H9 (cell line): Measurements from ENCODE around the gene E4F1. TPM values are rescaled to one million over a fixed set of nuclear protein-coding genes. Genes with fewer than 3 reads are reported as not detected.

ENCODE experiments used
- DNase-seq: peaks from one replicate; pipeline ENCODE4 v3.0.0-alpha.2; 2017
- H2AFZ ChIP-seq: one replicate; pipeline ENCODE4 v1.6.1; 2013; ENCODE audit warnings: mild to moderate bottlenecking, low read length, control low read depth, moderate library complexity
- H2AK5ac ChIP-seq: 2 replicates; pipeline ENCODE4 v1.6.1; 2013; ENCODE audit warnings: low read length, control low read depth, mixed read lengths; ENCODE audit not compliant: insufficient read length
- H2BK120ac ChIP-seq: one replicate; pipeline ENCODE4 v1.6.1; 2013; ENCODE audit warnings: low read depth, mild to moderate bottlenecking, low read length, control low read depth, inconsistent platforms; ENCODE audit not compliant: poor library complexity, severe bottlenecking
- H2BK12ac ChIP-seq: 2 replicates; pipeline ENCODE4 v1.6.1; 2013; ENCODE audit warnings: low read length, control low read depth, mixed read lengths, low read depth; ENCODE audit not compliant: insufficient read length
- H2BK15ac ChIP-seq: 2 replicates; pipeline ENCODE4 v1.6.1; 2013; ENCODE audit warnings: low read depth, low read length, control low read depth
- H2BK20ac ChIP-seq: one replicate; pipeline ENCODE4 v1.6.1; 2013; ENCODE audit warnings: low read depth, mild to moderate bottlenecking, low read length, control low read depth, inconsistent platforms; ENCODE audit not compliant: poor library complexity, severe bottlenecking
- H2BK5ac ChIP-seq: 2 replicates; pipeline ENCODE4 v1.6.1; 2013; ENCODE audit warnings: low read length, control low read depth, mixed read lengths; ENCODE audit not compliant: insufficient read length
- H3K14ac ChIP-seq: 2 replicates; pipeline ENCODE4 v1.6.1; 2013; ENCODE audit warnings: low read length, control low read depth; ENCODE audit not compliant: insufficient read depth
- H3K18ac ChIP-seq: 2 replicates; pipeline ENCODE4 v1.6.1; 2013; ENCODE audit warnings: low read depth, mild to moderate bottlenecking, mixed read lengths, low read length, control low read depth; ENCODE audit not compliant: insufficient read length
- H3K23ac ChIP-seq: 2 replicates; pipeline ENCODE4 v1.6.1; 2013; ENCODE audit warnings: low read length, control low read depth, mixed read lengths, low read depth; ENCODE audit not compliant: insufficient read length
- H3K23me2 ChIP-seq: 2 replicates; pipeline ENCODE4 v1.6.1; 2013; ENCODE audit warnings: low read depth, mild to moderate bottlenecking, mixed read lengths, low read length, control low read depth; ENCODE audit not compliant: insufficient read length, poor library complexity, severe bottlenecking
- H3K27ac ChIP-seq: 2 replicates; pipeline ENCODE4 v1.5.1; 2013; ENCODE audit warnings: low read length, control low read depth, mixed read lengths, low read depth; ENCODE audit not compliant: insufficient read length
- H3K27me3 ChIP-seq: 2 replicates; pipeline ENCODE4 v1.6.1; 2013; ENCODE audit warnings: low read length, control low read depth, inconsistent platforms; ENCODE audit not compliant: insufficient read depth
- H3K4ac ChIP-seq: 2 replicates; pipeline ENCODE4 v1.6.1; 2013; ENCODE audit warnings: low read depth, mild to moderate bottlenecking, control low read depth, inconsistent platforms, low read length, moderate library complexity
- H3K4me1 ChIP-seq: 2 replicates; pipeline ENCODE4 v1.6.1; 2013; ENCODE audit warnings: low read length, control low read depth, inconsistent platforms; ENCODE audit not compliant: insufficient read depth
- H3K4me2 ChIP-seq: 2 replicates; pipeline ENCODE4 v1.6.1; 2013; ENCODE audit warnings: low read length, control low read depth, mixed read lengths; ENCODE audit not compliant: insufficient read length, insufficient read depth
- H3K56ac ChIP-seq: 2 replicates; pipeline ENCODE4 v1.6.1; 2013; ENCODE audit warnings: low read depth, mild to moderate bottlenecking, mixed read lengths, low read length, control low read depth; ENCODE audit not compliant: insufficient read length
- H3K79me1 ChIP-seq: 2 replicates; pipeline ENCODE4 v1.6.1; 2013; ENCODE audit warnings: low read depth, mild to moderate bottlenecking, moderate library complexity, low read length, control low read depth, inconsistent platforms; ENCODE audit not compliant: insufficient read depth, poor library complexity, severe bottlenecking
- H3K79me2 ChIP-seq: 2 replicates; pipeline ENCODE4 v1.6.1; 2013; ENCODE audit warnings: low read length, control low read depth, inconsistent platforms; ENCODE audit not compliant: insufficient read depth
- H3K9ac ChIP-seq: 2 replicates; pipeline ENCODE4 v1.6.1; 2013; ENCODE audit warnings: low read length, control low read depth, mixed read lengths; ENCODE audit not compliant: insufficient read length; ENCODE audit errors: extremely low read depth
- H3K9me3 ChIP-seq: one replicate; pipeline ENCODE4 v1.6.1; 2013; ENCODE audit warnings: low read depth, low read length, inconsistent platforms; ENCODE audit not compliant: control insufficient read depth
- H3T11ph ChIP-seq: one replicate; pipeline ENCODE4 v1.6.1; 2013; ENCODE audit warnings: mild to moderate bottlenecking, low read length, control low read depth, inconsistent platforms
- H4K20me1 ChIP-seq: one replicate; pipeline ENCODE4 v1.6.1; 2013; ENCODE audit not compliant: control insufficient read depth, insufficient read length, insufficient read depth
- H4K5ac ChIP-seq: 2 replicates; pipeline ENCODE4 v1.6.1; 2013; ENCODE audit warnings: low read depth, mild to moderate bottlenecking, mixed read lengths, low read length, control low read depth; ENCODE audit not compliant: insufficient read length
- H4K8ac ChIP-seq: replicated peaks from 2 replicates; pipeline ENCODE4 v1.6.1; 2013; ENCODE audit warnings: low read length, control low read depth, mixed read lengths, low read depth; ENCODE audit not compliant: insufficient read length
- H4K91ac ChIP-seq: 2 replicates; pipeline ENCODE4 v1.6.1; 2013; ENCODE audit warnings: low read depth, mild to moderate bottlenecking, moderate library complexity, mixed read lengths, low read length, control low read depth; ENCODE audit not compliant: insufficient read length
- H3K27ac Mint-ChIP-seq, 3 experiments: 2 replicates in 2 of 3; 3 replicates in 1 of 3; pipeline ENCODE4 v1.8.0; 2020 to 2021; ENCODE audit warnings: mixed read lengths in 3 of 3, mild to moderate bottlenecking in 1 of 3, moderate library complexity in 1 of 3
- H3K27me3 Mint-ChIP-seq: 2 replicates; pipeline ENCODE4 v1.8.0; 2021; ENCODE audit warnings: low read depth, mild to moderate bottlenecking, moderate library complexity, mixed read lengths
- H3K36me3 Mint-ChIP-seq, 3 experiments: 2 replicates in 2 of 3; 3 replicates in 1 of 3; pipeline ENCODE4 v1.8.0; 2020 to 2021; ENCODE audit warnings: low read depth in 3 of 3, mixed read lengths in 3 of 3; ENCODE audit not compliant: insufficient read depth in 1 of 3
- H3K4me1 Mint-ChIP-seq, 2 experiments: 2 replicates each; pipeline ENCODE4 v1.8.0; 2020; ENCODE audit warnings: mixed read lengths in 2 of 2
- H3K4me3 Mint-ChIP-seq, 2 experiments: 2 replicates in 1 of 2; 3 replicates in 1 of 2; pipeline ENCODE4 v1.8.0; 2020 to 2021; ENCODE audit warnings: mild to moderate bottlenecking in 2 of 2, mixed read lengths in 2 of 2, moderate library complexity in 1 of 2
- H3K9me3 Mint-ChIP-seq, 2 experiments: 2 replicates in 1 of 2; 3 replicates in 1 of 2; pipeline ENCODE4 v1.8.0; 2020; ENCODE audit warnings: mild to moderate bottlenecking in 2 of 2, mixed read lengths in 2 of 2, moderate library complexity in 1 of 2
- CTCF ChIP-seq: fragments of 200-600 bp; sonication (generic); conservative IDR thresholded peaks from 3 replicates; pipeline ENCODE4 v1.8.0; 2021; ENCODE audit warnings: antibody characterized with exemption, mild to moderate bottlenecking
- WGBS: extraction: QIAGEN DNeasy Blood & Tissue Kit; methylation state at CpG from one replicate; pipeline ENCODE4 v1.1.7; 2013; ENCODE audit warnings: missing lambda C conversion rate, low lambda C conversion rate, mixed read lengths; ENCODE audit not compliant: insufficient read length; ENCODE audit errors: extremely low coverage; 5-methylcytosine and 5-hydroxymethylcytosine counted together
- total RNA-seq: library from RNA; stranded (reverse); gene quantifications from 2 replicates; pipeline ENCODE4 v1.2.1, GENCODE V29; 2021

The E4F1 gene
- total RNA-seq, 1 experiment from 2014 or later, result 35.9 TPM

- no peaks in the 10 kb centered on the region for H3K9me3 Mint-ChIP-seq
- no peaks in the 10 kb centered on the region for H3K27me3 ChIP-seq
- H4K20me1 ChIP-seq, result no peaks in the 10 kb centered on the region
- H3K4ac ChIP-seq, result no peak overlapping the region
- no peaks in the 10 kb centered on the region for H3K4me1 ChIP-seq
- no peaks in the 10 kb centered on the region for H3K9me3 ChIP-seq
- H2AK5ac ChIP-seq, result no peak overlapping the region
- no peak overlapping the region for H3K9ac ChIP-seq
- no peak overlapping the region for H2AFZ ChIP-seq
- H3K79me2 ChIP-seq, result peaks cover 5% of the 10 kb centered on the region; the same call in 1 of the 2 replicates
- H3K36me3 Mint-ChIP-seq, result peaks cover 0 to 25% (median 14%) of the 10 kb centered on the region in 3 experiments; a peak in 6 of 7 replicates
- H3K27ac ChIP-seq, result no peak overlapping the region
- H4K5ac ChIP-seq, result no peak overlapping the region
- no peak overlapping the region for H3K4me2 ChIP-seq
- H4K8ac ChIP-seq, result no peak overlapping the region
- peaks cover 3% of the 10 kb centered on the region in 2 experiments; a peak in 1 of 4 replicates for H3K4me1 Mint-ChIP-seq
- H2BK5ac ChIP-seq, result no peak overlapping the region
- no peak overlapping the region for H2BK120ac ChIP-seq
- H3K14ac ChIP-seq, result no peak overlapping the region
- no CpG with 5 or more reads among the region's 12 CpGs for WGBS
- H3K18ac ChIP-seq, result no peak overlapping the region
- no peak overlapping the region for H3T11ph ChIP-seq
- H3K27me3 Mint-ChIP-seq, result no peaks in the 10 kb centered on the region; the same call in 1 of the 2 replicates
- H2BK15ac ChIP-seq, result no peak overlapping the region
- no peak overlapping the region for H3K27ac Mint-ChIP-seq
- no peak for TF ChIP-seq CTCF
- no peaks in the 10 kb centered on the region for H3K23me2 ChIP-seq
- H3K23ac ChIP-seq, result no peak overlapping the region
- H3K4me3 Mint-ChIP-seq, result no peak overlapping the region
- H2BK20ac ChIP-seq, result no peak overlapping the region
- H2BK12ac ChIP-seq, result no peak overlapping the region
- no peak overlapping the region for H3K56ac ChIP-seq
- H4K91ac ChIP-seq, result no peak overlapping the region
- no peaks in the 10 kb centered on the region for H3K79me1 ChIP-seq
- no peak for DNase-seq
These were observed 5.7 kb downstream of the E4F1 start for GRCh38 chr16:2229091-2229490.
